GM19193 (cell line): ENCODE results near the gene PCCA.

Source experiments
- POLR2A ChIP-seq: IDR thresholded peaks from 4 replicates; pipeline ENCODE4 v1.6.1; 2011; ENCODE audit not compliant: insufficient read depth, insufficient read length; ENCODE audit errors: extremely low read depth

PCCA gene

GRCh38 chr13:100129605-100130004 is 40.7 kb downstream of the PCCA start:
- peak; percentile 46 for TF ChIP-seq POLR2A

- no peak for TF ChIP-seq POLR2A
These were observed 41.2 kb downstream of the PCCA start for GRCh38 chr13:100130092-100130491.

DNA sequence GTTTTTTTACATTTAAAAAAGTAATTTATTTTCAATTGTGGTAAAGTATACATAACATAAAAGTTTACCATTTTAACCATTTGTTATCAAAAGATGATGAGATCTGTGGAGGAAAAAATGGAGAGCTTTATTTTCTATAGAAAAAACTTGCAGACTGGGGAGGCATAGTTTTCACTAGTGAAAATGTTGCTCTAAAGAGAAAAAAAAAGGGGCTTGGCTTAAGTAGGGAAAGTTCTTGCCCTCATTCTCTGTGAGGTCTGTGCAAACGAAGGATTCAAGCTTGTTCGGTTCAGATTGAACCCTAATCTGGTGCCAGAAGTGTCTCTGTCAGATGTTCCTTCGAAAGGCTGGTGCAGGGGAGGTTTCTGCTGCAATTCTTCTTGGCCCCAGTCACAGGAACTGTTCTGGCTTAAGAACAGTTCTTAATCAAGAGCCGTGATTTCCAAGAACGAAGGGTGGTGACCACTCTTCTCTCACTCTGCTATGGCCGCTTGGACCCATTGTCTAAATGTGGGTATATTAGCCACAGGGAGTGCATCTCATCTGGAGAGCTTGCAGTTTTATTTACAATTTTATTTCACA is 42.1 kb downstream of the PCCA start:
- no peak for TF ChIP-seq POLR2A

DNA sequence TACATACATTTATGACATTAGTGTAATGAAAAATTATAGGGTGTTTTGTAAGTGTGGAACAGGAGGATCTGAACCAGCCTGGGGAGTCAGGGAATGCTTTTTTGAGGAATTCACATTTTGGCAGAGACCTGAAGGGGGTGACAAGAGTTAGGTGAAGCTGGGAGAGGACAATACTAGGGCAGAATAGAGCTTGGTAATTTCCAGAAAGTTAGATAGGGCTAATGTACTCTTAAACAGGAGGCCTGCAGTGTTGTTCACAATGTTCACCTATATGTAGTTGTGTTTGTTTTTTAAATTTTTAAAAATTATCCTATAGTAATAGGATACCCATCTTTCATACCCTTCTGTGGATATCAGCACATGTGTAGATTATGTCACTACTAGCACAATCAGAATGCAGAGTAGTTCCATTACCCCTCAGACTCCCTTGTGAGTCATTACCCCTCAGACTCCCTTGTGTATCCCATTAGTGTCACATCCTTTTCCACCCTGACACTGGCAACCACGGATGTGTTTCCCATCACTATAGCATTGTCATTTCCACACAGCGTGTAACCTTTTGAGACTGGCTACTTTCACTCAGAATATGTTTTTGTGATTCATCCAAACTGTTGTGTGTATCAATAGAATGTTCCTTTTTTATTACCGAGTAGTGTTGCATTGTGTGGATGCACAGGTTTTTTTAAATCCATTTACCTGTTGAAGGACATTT is 43.1 kb downstream of the PCCA start:
- no peak for TF ChIP-seq POLR2A

DNA sequence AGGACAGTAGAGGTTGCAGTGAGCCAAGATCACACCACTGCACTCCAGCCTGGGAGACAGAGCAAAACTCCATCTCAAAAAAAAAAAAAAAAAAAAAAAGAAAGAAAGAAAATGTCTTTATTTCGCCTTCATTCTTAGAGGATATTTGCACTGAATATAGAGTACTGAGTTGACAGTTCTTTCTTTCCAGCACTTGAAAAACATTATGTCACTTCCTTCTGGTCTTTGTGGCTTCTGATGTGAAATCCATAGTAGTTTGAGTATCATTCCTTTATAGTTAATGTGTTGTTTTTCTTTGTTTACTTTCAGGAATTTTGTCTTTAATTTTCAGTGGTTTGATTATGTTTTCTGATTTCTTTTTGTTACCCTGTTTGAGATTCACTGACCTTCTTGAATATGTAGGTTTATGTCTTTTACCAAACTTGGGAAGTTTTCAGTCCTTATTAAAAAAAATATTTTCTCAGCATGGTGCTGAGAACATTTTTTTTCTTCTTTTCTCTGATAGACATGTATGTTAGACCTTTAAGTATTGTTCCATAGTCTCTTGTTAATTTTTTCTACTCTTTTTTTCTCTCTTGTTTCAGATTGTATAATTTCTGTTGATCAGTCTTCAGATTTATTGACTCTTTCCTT is 50.1 kb downstream of the PCCA start:
- TF ChIP-seq POLR2A = no peak

DNA sequence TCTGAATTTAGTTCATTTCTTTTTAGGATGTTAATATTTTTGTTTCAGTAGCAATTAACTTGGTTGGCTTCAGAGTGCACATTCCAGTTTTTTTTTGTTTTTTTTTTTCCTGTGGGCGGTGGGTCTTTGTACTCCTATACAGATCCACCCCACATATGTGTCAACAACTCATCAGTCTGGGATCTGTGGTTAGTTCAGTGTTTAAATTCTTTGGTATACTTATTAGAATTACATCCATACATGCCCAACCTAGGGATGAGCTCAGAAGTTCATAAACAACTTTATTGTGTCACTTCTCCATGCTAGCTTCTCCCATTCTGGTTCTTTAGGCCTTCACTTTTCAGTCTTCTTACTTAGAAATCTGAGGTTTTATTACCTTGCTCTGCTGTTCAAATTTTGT is 50.9 kb downstream of the PCCA start:
- no peak for TF ChIP-seq POLR2A

DNA sequence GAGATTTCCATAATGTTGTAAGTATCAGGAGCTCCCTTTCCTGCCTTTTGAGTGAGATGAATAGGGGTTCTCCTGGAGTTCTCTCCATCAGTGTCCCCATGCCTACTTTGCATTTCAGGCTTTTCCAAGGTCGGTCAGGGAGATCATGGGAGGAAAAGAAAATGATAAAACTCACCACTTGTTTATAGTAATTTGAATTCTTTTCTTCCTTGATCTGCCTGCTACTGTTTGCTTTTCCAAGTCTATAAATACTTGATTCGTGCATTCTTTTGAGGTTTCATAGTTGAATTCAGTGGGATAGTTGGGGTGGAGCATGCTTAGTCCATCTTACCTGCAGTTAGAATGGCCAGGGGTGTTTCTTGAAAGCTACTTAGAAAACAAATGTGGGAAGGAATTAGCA is 51.5 kb downstream of the PCCA start:
- TF ChIP-seq POLR2A = no peak

GRCh38 chr13:100146534-100146933 is 57.6 kb downstream of the PCCA start:
- TF ChIP-seq POLR2A = no peak

DNA sequence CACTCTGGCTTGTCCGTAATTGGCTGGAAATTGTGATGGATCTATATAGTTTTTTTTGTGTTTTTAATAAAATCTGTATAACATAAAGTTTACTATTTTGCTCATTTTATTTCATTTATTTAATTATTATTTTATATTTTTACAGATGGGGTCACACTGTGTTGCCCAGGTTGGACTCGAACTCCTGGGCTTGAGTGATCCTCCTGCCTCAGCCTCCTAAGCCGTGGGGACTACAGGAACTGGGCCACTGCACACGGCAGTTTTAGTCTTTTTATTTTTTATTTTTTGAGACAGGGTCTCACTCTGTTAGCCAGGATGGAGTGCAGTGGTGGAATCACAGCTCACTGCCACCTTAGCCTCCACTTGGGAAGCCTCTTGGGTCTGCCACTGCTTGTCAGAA is 58.9 kb downstream of the PCCA start:
- no peak for TF ChIP-seq POLR2A

DNA sequence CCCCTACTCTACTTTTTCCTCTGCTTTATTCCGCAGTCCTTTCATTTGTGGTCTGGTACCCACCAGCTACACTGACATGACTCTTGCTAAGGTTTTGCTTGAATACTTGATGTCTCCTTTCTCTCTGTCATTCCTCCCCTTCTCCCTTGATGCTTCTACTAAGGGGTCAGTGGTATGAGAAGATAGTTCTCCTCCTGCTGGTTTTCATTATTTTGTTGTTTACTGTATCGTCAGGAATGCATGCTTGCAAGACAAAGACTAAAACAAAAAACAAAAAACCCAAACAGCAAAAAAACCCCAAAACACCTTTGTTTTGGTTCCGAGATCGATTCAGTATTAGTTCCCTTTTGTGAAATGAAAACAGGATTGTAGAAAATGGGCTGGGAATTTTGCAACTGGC is 59.5 kb downstream of the PCCA start:
- TF ChIP-seq POLR2A = no peak

DNA sequence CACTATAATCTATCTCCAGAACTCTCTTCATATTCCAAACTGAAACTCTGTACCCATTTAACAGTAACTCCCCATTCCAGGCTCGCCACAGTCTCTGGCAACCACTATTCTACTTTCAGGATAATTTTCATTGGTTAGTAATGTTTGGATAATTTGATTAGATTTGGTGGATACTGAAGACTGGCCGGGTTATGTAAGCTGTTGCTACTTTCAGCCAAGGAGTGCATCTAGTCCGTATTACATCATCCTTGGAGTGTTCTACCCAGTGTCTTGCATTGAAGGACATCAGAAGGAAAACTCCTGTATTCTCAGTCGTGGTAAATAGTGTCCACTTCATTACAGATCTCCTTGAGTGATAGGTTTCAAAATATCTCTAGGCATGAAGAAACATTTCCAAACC is 60.5 kb downstream of the PCCA start:
- no peak for TF ChIP-seq POLR2A

DNA sequence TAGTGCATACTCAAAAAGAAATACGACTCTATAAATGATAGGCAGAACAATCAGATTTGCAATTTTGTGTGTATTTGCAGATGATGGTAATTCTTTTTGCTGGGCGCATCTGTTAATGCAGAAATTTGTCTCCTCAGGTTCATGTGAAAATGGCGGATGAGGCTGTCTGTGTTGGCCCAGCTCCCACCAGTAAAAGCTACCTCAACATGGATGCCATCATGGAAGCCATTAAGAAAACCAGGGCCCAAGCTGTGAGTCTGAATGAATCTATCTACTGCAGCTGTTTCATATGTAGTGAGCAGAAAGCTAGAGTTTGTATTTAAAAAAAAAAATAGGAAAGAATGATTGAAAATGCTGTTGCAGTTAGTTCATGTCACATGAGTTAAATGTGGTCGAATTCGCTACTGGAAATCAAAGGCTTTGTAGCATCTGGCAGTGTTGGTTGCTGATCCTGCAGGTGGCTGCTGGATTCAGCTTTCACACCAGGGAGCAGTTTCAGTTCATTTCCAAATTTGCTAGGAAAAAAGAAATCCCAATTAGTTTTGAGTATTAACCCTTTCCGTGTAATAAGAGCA is 66.0 kb downstream of the PCCA start:
- TF ChIP-seq POLR2A = no peak

DNA sequence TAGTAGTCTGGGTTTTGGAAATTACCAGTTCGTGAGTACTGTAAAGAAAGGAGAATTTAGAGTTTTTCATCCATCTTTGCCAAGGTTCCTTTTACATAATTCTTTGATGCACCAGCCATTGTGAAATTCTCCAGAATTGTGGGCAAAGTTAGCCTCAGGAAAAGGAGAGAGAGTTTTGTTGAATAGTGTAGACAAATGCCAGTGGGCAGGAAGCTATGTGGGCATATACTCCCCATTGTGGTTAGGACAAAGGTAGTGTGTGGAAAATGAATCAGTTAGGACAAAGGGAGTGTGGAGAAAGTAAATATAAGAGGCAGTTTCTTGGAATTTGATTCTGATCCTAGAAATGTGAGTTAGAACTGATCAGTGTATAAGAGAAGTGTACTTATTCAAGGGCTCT is 67.9 kb downstream of the PCCA start:
- no peak for TF ChIP-seq POLR2A

DNA sequence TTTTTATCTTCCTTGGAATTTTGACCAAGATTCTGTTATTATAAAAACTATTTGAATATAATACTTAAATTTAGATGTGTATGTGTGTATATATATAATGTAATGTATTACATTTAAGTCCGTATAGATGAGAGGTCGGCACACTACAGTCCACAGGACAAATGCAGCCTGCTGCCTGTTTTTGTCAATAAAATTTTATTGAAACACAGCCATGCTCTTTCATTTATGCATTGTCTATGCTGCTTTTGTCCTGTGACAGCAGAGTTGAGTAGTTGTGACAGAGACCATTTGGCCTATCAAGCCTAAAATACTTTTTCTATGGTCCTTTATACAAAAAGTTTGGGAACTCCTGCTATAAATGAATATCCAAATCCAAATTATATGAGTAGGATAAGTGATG is 69.7 kb downstream of the PCCA start:
- no peak for TF ChIP-seq POLR2A

- no peak for TF ChIP-seq POLR2A
These were observed 70.7 kb downstream of the PCCA start for GRCh38 chr13:100159584-100159983.

- TF ChIP-seq POLR2A = no peak
These were observed 71.6 kb downstream of the PCCA start for GRCh38 chr13:100160450-100160849.
